H1 (cell line): ENCODE data around the gene ESPNL. TPM values are rescaled to one million over a fixed set of nuclear protein-coding genes. Genes with fewer than 3 reads are reported as not detected.

Experiments used
- ATF3 ChIP-seq: IDR thresholded peaks from 2 replicates; pipeline ENCODE4 v1.6.1; 2011; ENCODE audit warnings: low read depth, mild to moderate bottlenecking, low read length; ENCODE audit not compliant: insufficient read depth
- BCL11A ChIP-seq, 2 experiments: IDR thresholded peaks; one replicate each; pipeline ENCODE4 v1.6.1; 2011; ENCODE audit warnings: low read depth in 2 of 2, low read length in 2 of 2, mild to moderate bottlenecking in 2 of 2
- POLR2A ChIP-seq, 2 experiments: IDR thresholded peaks; 1 replicate in 1 of 2; 2 replicates in 1 of 2; pipeline ENCODE4 v1.6.1; 2011; ENCODE audit warnings: low read depth in 2 of 2, low read length in 2 of 2, mild to moderate bottlenecking in 2 of 2; ENCODE audit errors: control extremely low read depth in 1 of 2
- SAP30 ChIP-seq: fragments of 300-600 bp; sonication (generic); IDR thresholded peaks from 2 replicates; pipeline ENCODE4 v1.7.1; 2012; ENCODE audit warnings: low read length, moderate library complexity, mild to moderate bottlenecking, inconsistent platforms; ENCODE audit not compliant: insufficient read depth, insufficient replicate concordance
- SIX5 ChIP-seq: IDR thresholded peaks from 2 replicates; pipeline ENCODE4 v1.6.1; 2011; ENCODE audit warnings: mild to moderate bottlenecking, low read depth, low read length
- SP2 ChIP-seq: IDR thresholded peaks from 2 replicates; pipeline ENCODE4 v1.6.1; 2012; ENCODE audit warnings: mild to moderate bottlenecking, low read length, inconsistent platforms
- USF2 ChIP-seq: IDR thresholded peaks from 2 replicates; pipeline ENCODE4 v1.6.1; 2011; ENCODE audit warnings: low read length, improper control_type of control experiment
- polyA plus RNA-seq, 7 experiments: library from polyadenylated mRNA; depleted of rRNA in 3 of 7; stranded (reverse) in 5 of 7; unstranded in 2 of 7; fragments of >200 nt in 5 of 7; fragments of 200-250 nt in 2 of 7; gene quantifications; 1 replicate in 5 of 7; 2 replicates in 1 of 7; 4 replicates in 1 of 7; pipeline versions ENCODE4 v1.2.1 to v1.2.3, GENCODE V29; 2011 to 2013; ENCODE audit warnings: missing spikeins in 2 of 7, mixed read lengths in 2 of 7
- total RNA-seq: library from RNA; stranded (reverse); fragmentation: NEBNext Ultra II Directional; extraction: Animal tissue kit (Norgen Biotek cat#: 25700); gene quantifications from 2 replicates; pipeline ENCODE4 v1.2.1, GENCODE V29; 2021

ESPNL gene
- total and polyA plus RNA-seq, 2 of the 8 experiments (the other 6 are each of a cell fraction or from before 2014, with no cell fraction given), result 0.68 to 1.3 TPM

- no peak for TF ChIP-seq USF2
- TF ChIP-seq SP2, result no peak
- TF ChIP-seq BCL11A (IDR thresholded peaks at IDR 0.05; ENCODE audit: low read depth in 2 of 2, low read length in 2 of 2), result no peak
- TF ChIP-seq SIX5, result no peak
- TF ChIP-seq POLR2A (IDR thresholded peaks at IDR 0.05; ENCODE audit: control extremely low read depth in 1 of 2, low read depth in 2 of 2, low read length in 2 of 2), result no peak
- TF ChIP-seq SAP30, result no peak
- TF ChIP-seq ATF3, result no peak
These were observed 30.3 kb upstream of the ESPNL start (continued) for GRCh38 chr2:238069877-238070276.
